ENCODE measurements around the gene AK5. TPM values are rescaled to one million over a fixed set of nuclear protein-coding genes. Genes with fewer than 3 reads are reported as not detected.

Gene AK5
- total RNA-seq, 1 donor: 25.3 TPM

- Histone ChIP-seq H3K27ac (ENCODE audit: low read depth, low read length) (no peak overlapping the region), H3K9me3 (ENCODE audit: low read depth, low read length) (no peaks in the 10 kb centered on the region), H3K79me2 (ENCODE audit: insufficient read depth, low read length) (no peaks in the 10 kb centered on the region), H4K20me1 (ENCODE audit: insufficient read depth, low read length) (no peaks in the 10 kb centered on the region), H3K4me2 (ENCODE audit: insufficient read depth, low read length) (no peak overlapping the region), H3K4me1 (ENCODE audit: insufficient read depth, low read length) (no peaks in the 10 kb centered on the region), H2AFZ (ENCODE audit: low read length) (no peak overlapping the region), H3K4me3 (ENCODE audit: insufficient read depth, low read length) (no peak overlapping the region), H3K27me3 (ENCODE audit: insufficient read depth, low read length) (no peaks in the 10 kb centered on the region), H3K36me3 (ENCODE audit: insufficient read depth, low read length) (no peaks in the 10 kb centered on the region)
- DNase-seq (ENCODE audit: insufficient read length, low spot score, missing footprints): no peak
- no peak for TF ChIP-seq CTCF (IDR thresholded peaks at IDR 0.05; ENCODE audit: extremely low read depth, low read depth, low read length)
These were observed 79.8 kb downstream of the AK5 start for GRCh38 chr1:77361621-77362020.

GRCh38 chr1:77370161-77370560 lies 88.3 kb downstream of the AK5 start:
- Histone ChIP-seq H3K79me2 (ENCODE audit: insufficient read depth, low read length) (no peaks in the 10 kb centered on the region), H3K36me3 (ENCODE audit: insufficient read depth, low read length) (no peaks in the 10 kb centered on the region), H4K20me1 (ENCODE audit: insufficient read depth, low read length) (no peaks in the 10 kb centered on the region), H3K4me3 (ENCODE audit: insufficient read depth, low read length) (peak overlapping the region; percentile 21), H3K9me3 (ENCODE audit: low read depth, low read length) (no peaks in the 10 kb centered on the region), H2AFZ (ENCODE audit: low read length) (peak overlapping the region; percentile 72), H3K27me3 (ENCODE audit: insufficient read depth, low read length) (no peaks in the 10 kb centered on the region), H3K4me1 (ENCODE audit: insufficient read depth, low read length) (peaks cover 29% of the 10 kb centered on the region), H3K4me2 (ENCODE audit: insufficient read depth, low read length) (peak overlapping the region; percentile 55), H3K27ac (ENCODE audit: low read depth, low read length) (peak overlapping the region; percentile 87)
- TF ChIP-seq CTCF (IDR thresholded peaks at IDR 0.05; ENCODE audit: extremely low read depth, low read depth, low read length): no peak
- no peak for DNase-seq (ENCODE audit: insufficient read length, low spot score, missing footprints)

GRCh38 chr1:77370583-77371306 lies 88.9 kb downstream of the AK5 start:
- Histone ChIP-seq H2AFZ (ENCODE audit: low read length) (peak overlapping the region; percentile 12), H3K27me3 (ENCODE audit: insufficient read depth, low read length) (no peaks in the 10 kb centered on the region), H3K79me2 (ENCODE audit: insufficient read depth, low read length) (no peaks in the 10 kb centered on the region), H3K4me2 (ENCODE audit: insufficient read depth, low read length) (peak overlapping the region; percentile 55), H3K4me3 (ENCODE audit: insufficient read depth, low read length) (no peak overlapping the region), H3K9me3 (ENCODE audit: low read depth, low read length) (no peaks in the 10 kb centered on the region), H3K4me1 (ENCODE audit: insufficient read depth, low read length) (peaks cover 29% of the 10 kb centered on the region), H3K36me3 (ENCODE audit: insufficient read depth, low read length) (no peaks in the 10 kb centered on the region), H4K20me1 (ENCODE audit: insufficient read depth, low read length) (no peaks in the 10 kb centered on the region), H3K27ac (ENCODE audit: low read depth, low read length) (peak overlapping the region; percentile 87)
- peak; percentile 48 for DNase-seq (ENCODE audit: insufficient read length, low spot score, missing footprints)
- TF ChIP-seq CTCF (IDR thresholded peaks at IDR 0.05; ENCODE audit: extremely low read depth, low read depth, low read length): no peak

- Histone ChIP-seq H3K4me2 (ENCODE audit: insufficient read depth, low read length) (peak overlapping the region; percentile 55), H3K79me2 (ENCODE audit: insufficient read depth, low read length) (no peaks in the 10 kb centered on the region), H3K36me3 (ENCODE audit: insufficient read depth, low read length) (no peaks in the 10 kb centered on the region), H3K4me3 (ENCODE audit: insufficient read depth, low read length) (no peak overlapping the region), H3K9me3 (ENCODE audit: low read depth, low read length) (no peaks in the 10 kb centered on the region), H2AFZ (ENCODE audit: low read length) (no peak overlapping the region), H3K27ac (ENCODE audit: low read depth, low read length) (peak overlapping the region; percentile 87), H4K20me1 (ENCODE audit: insufficient read depth, low read length) (no peaks in the 10 kb centered on the region), H3K4me1 (ENCODE audit: insufficient read depth, low read length) (peaks cover 29% of the 10 kb centered on the region), H3K27me3 (ENCODE audit: insufficient read depth, low read length) (no peaks in the 10 kb centered on the region)
- no peak for DNase-seq (ENCODE audit: insufficient read length, low spot score, missing footprints)
- TF ChIP-seq CTCF (IDR thresholded peaks at IDR 0.05; ENCODE audit: extremely low read depth, low read depth, low read length): no peak
These were observed 89.6 kb downstream of the AK5 start for GRCh38 chr1:77371396-77371795.

All from osteoblast (primary cell).